Body of pancreas (tissue), 4 donors: ENCODE data around the gene OR51L1.

Experiments used
- POLR2A ChIP-seq, 3 donors: fragments of 450-650 bp; IDR thresholded peaks; one replicate each; pipeline ENCODE4 v1.6.1; 2016; ENCODE audit warnings: antibody characterized with exemption in 3 of 3, mild to moderate bottlenecking in 2 of 3
- TF ChIP-seq, protein P1 (sequence below), 7 experiments: fragments of 450-650 bp in 4 of 7; fragments of 200-600 bp in 3 of 7; sonication (generic) in 3 of 7; IDR thresholded peaks; one replicate each; pipeline ENCODE4 v1.5.1; 2016 to 2019; ENCODE audit warnings: antibody characterized with exemption in 7 of 7

DNA sequence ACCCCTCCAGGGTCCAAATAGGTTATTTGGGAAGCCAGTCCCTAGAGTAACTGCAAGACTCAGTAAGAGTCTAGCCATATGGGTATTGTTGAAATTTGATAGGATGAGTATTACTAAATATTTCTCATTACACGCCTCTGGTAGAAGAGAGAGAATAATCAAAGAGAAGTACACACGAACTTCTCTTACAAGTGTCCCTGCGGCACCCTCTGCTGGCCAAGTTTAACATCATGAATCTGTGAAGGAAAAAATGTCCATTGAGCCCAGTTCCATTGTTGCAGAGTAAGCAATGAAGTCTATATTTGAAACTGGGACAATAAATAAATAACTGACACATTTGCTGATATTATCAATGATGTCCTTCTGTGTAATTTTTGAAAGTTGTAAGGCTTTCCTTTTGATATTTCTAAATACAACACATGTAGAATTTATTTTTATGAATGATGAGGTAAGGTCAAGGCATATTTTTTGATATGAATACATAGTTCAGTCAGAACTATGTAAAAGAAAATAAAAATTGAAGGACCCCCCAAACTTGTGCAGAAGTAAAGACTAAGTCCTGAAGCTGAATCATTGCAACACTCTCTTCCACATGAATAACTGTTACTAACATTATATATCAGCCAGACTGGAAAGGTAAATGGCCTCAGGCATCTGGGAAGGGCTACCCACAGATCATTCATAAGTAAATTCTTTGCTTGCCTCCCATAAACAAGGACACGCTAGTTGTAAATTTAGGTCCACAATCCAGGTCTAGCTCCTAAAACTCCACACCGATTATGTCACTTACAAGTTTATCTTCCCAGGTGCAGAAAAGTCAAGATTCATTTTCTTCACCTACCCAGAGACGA lies 10.0 kb downstream of the OR51L1 start:
- no peak for TF ChIP-seq POLR2A (IDR thresholded peaks at IDR 0.05)
- TF ChIP-seq, protein P1, sequence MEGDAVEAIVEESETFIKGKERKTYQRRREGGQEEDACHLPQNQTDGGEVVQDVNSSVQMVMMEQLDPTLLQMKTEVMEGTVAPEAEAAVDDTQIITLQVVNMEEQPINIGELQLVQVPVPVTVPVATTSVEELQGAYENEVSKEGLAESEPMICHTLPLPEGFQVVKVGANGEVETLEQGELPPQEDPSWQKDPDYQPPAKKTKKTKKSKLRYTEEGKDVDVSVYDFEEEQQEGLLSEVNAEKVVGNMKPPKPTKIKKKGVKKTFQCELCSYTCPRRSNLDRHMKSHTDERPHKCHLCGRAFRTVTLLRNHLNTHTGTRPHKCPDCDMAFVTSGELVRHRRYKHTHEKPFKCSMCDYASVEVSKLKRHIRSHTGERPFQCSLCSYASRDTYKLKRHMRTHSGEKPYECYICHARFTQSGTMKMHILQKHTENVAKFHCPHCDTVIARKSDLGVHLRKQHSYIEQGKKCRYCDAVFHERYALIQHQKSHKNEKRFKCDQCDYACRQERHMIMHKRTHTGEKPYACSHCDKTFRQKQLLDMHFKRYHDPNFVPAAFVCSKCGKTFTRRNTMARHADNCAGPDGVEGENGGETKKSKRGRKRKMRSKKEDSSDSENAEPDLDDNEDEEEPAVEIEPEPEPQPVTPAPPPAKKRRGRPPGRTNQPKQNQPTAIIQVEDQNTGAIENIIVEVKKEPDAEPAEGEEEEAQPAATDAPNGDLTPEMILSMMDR (IDR thresholded peaks at IDR 0.05) = peak in 6 of 7 experiments; percentile 56 to 79 (median 63)
